Measurements from ENCODE around the gene CHST8. TPM values are rescaled to one million over a fixed set of nuclear protein-coding genes. Genes with fewer than 3 reads are reported as not detected.

Gene CHST8
- total and polyA plus RNA-seq, 9 donors = 0.48 to 2.5 (median 1.0) TPM; not detected in 1

- 46 to 65% (median 54%) methylated on average over 1 of the region's 1 CpG for WGBS, 3 donors
- TF ChIP-seq EP300 (IDR thresholded peaks at IDR 0.05) (no peak), POLR2A (IDR thresholded peaks at IDR 0.05) (no peak), CTCF (IDR thresholded peaks at IDR 0.05) (no peak)
- H3K9me3 ChIP-seq = peaks cover 0 to 5% of the 10 kb centered on the region in 2 donors
Measured at GRCh38 chr19:33590224-33590623, 31.5 kb upstream of the CHST8 start.

GRCh38 chr19:33595783-33596182 lies 26.0 kb upstream of the CHST8 start:
- 38 to 44% (median 40%) methylated on average over 1 of the region's 1 CpG for WGBS, 3 donors
- no peaks in the 10 kb centered on the region for H3K36me3 ChIP-seq
- DNase-seq = no peak
- no peak overlapping the region for H3K4me3 ChIP-seq
- no peak overlapping the region for H3K27ac ChIP-seq
- intact Hi-C loops (cut with DNase I) = no loop called here
- H3K27me3 ChIP-seq = no peaks in the 10 kb centered on the region
- peaks cover 0 to 7% of the 10 kb centered on the region in 2 donors for H3K9me3 ChIP-seq
- TF ChIP-seq POLR2A (IDR thresholded peaks at IDR 0.05) = no peak
- no peak for TF ChIP-seq EP300 (IDR thresholded peaks at IDR 0.05)
- no peak for TF ChIP-seq CTCF (IDR thresholded peaks at IDR 0.05)
- no peaks in the 10 kb centered on the region for H3K4me1 ChIP-seq (ENCODE audit: insufficient read depth)

More at GRCh38 chr19:33590224-33590623, 31.5 kb upstream of the CHST8 start:
- intact Hi-C loops (cut with DNase I) = no loop called here
- Histone ChIP-seq H3K4me3 (no peak overlapping the region), H3K27me3 (no peaks in the 10 kb centered on the region), H3K27ac (no peak overlapping the region), H3K4me1 (ENCODE audit: insufficient read depth) (no peaks in the 10 kb centered on the region), H3K36me3 (no peaks in the 10 kb centered on the region)
- no peak for DNase-seq

GRCh38 chr19:33601583-33601982 lies 20.2 kb upstream of the CHST8 start:
- no peaks in the 10 kb centered on the region for H3K4me1 ChIP-seq (ENCODE audit: insufficient read depth)
- H3K9me3 ChIP-seq = peaks cover 0 to 7% of the 10 kb centered on the region in 2 donors
- intact Hi-C loops (cut with DNase I) = no loop called here
- DNase-seq = no peak
- no peaks in the 10 kb centered on the region for H3K27me3 ChIP-seq
- no peak overlapping the region for H3K4me3 ChIP-seq
- H3K27ac ChIP-seq = no peak overlapping the region
- no peaks in the 10 kb centered on the region for H3K36me3 ChIP-seq
- 91 to 93% (median 91%) methylated on average over 2 of the region's 2 CpGs for WGBS, 3 donors
- TF ChIP-seq CTCF (IDR thresholded peaks at IDR 0.05) = no peak
- TF ChIP-seq POLR2A (IDR thresholded peaks at IDR 0.05) = no peak

GRCh38 chr19:33602576-33603204 lies 19.1 kb upstream of the CHST8 start:
- TF ChIP-seq POLR2A (IDR thresholded peaks at IDR 0.05) (no peak), CTCF (IDR thresholded peaks at IDR 0.05) (no peak), EP300 (IDR thresholded peaks at IDR 0.05) (no peak)
- WGBS, 3 donors = 20 to 24% (median 21%) methylated on average over 16 of the region's 16 CpGs
- H3K4me3 ChIP-seq = no peak overlapping the region
- no peak overlapping the region for H3K27ac ChIP-seq
- H3K4me1 ChIP-seq (ENCODE audit: insufficient read depth) = no peaks in the 10 kb centered on the region
- H3K36me3 ChIP-seq = no peaks in the 10 kb centered on the region
- intact Hi-C loops (cut with DNase I) = no loop called here
- no peaks in the 10 kb centered on the region for H3K27me3 ChIP-seq
- DNase-seq = no peak
- H3K9me3 ChIP-seq = peaks cover 0 to 7% of the 10 kb centered on the region in 2 donors
